Measurements from ENCODE around the gene COA8. TPM values are rescaled to one million over a fixed set of nuclear protein-coding genes. Genes with fewer than 3 reads are reported as not detected.

The COA8 gene
- total and polyA plus RNA-seq, 2 of the 13 experiments (the other 11 are each of a cell fraction or from before 2014, with no cell fraction given) = 10.9 to 25.1 TPM

DNA sequence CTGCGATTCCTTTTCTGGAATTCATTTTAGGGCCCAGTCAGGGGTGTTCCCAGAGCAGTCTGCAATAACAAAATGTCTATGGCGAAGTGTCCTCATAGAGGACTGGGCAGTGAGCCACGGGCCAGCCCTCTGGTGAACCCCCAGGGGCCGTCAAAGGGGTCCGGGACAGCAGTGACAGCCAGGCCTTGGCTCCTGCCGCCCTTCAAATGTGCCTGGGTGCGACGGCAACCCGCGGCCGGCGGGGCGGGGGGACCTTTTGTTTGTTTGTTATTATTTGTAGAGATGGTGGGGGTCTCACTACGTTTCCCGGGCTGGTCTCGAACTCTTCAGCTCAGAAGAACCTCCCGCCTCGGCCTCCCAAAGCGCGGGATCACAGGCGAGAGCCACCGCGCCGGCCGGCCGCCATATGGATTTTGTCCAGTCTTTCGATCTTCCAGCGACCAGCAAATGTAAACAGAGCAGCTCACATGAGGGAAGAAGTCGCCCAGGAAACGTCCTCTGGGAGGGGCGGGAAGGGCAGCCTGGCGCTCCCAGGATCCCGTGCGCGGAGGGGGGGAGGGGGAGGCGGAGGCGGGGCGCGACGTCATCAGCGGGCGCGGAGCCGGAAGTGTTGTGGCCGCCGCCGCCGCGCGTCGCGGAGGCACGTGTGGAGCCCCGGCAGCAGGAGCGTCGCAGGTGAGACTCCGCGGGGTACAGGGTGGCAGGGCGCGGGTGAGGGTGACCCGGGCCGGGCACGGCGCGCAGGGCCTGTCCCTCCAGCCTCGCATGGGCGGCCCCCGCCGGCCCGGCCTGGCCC lies 34.0 kb upstream of the COA8 start, which contains the start of gene TRMT61A (continued):
- TF ChIP-seq, protein P1, sequence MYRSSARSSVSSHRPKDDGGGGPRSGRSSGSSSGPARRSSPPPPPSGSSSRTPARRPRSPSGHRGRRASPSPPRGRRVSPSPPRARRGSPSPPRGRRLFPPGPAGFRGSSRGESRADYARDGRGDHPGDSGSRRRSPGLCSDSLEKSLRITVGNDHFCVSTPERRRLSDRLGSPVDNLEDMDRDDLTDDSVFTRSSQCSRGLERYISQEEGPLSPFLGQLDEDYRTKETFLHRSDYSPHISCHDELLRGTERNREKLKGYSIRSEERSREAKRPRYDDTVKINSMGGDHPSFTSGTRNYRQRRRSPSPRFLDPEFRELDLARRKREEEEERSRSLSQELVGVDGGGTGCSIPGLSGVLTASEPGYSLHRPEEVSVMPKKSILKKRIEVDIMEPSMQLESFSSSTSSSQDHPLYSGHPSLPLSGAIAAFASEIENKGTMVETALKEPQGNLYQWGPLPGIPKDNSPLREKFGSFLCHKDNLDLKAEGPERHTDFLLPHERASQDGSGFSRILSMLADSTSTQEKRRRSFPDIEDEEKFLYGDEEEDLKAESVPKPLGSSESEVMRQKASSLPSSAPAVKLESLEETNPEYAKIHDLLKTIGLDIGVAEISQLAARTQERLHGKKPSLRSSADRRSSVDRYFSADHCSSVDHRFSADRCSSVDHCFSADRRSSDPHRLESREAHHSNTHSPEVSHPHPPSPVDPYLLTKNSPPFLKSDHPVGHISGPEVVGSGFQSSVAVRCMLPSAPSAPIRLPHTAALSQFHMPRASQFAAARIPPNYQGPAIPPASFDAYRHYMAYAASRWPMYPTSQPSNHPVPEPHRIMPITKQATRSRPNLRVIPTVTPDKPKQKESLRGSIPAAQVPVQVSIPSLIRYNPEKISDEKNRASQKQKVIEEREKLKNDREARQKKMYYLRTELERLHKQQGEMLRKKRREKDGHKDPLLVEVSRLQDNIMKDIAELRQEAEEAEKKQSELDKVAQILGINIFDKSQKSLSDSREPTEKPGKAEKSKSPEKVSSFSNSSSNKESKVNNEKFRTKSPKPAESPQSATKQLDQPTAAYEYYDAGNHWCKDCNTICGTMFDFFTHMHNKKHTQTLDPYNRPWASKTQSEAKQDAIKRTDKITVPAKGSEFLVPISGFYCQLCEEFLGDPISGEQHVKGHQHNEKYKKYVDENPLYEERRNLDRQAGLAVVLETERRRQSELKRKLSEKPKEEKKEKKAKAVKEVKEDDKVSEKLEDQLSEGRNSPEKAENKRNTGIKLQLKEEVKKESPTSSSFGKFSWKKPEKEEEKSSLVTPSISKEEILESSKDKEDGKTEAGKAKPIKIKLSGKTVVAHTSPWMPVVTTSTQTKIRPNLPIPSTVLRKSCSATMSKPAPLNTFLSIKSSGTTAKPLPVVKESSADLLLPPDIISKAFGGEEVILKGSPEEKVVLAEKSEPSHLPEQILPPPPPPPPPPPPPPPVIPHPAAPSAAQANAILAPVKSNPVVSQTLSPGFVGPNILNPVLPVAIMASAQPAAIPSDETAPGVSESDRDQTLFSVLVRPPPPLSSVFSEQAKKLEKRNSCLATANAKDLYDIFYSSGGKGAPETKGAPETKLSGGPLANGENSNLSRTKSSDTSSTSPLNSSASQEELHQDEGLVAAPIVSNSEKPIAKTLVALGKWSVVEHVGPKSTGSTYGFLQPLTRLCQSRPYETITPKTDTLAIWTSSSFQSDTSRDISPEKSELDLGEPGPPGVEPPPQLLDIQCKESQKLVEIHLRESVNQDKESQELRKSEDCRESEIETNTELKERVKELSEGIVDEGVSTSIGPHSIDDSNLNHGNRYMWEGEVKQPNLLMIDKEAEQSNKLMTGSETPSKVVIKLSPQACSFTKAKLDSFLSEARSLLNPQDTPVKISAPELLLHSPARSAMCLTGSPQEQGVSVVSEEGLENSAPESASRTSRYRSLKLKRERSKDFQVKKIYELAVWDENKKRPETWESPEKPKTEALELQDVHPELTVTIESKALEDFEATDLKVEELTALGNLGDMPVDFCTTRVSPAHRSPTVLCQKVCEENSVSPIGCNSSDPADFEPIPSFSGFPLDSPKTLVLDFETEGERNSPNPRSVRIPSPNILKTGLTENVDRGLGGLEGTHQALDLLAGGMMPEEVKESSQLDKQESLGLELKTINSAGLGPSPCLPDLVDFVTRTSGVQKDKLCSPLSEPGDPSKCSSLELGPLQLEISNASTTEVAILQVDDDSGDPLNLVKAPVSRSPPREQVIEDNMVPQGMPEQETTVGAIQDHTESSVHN (CRISPR knock-in tag; IDR thresholded peaks at IDR 0.05) = no peak
- TF ChIP-seq ZNF644 (CRISPR knock-in tag; IDR thresholded peaks at IDR 0.05; ENCODE audit: low read depth) = peak; percentile 76
- no peak for TF ChIP-seq NFYC (CRISPR knock-in tag; IDR thresholded peaks at IDR 0.05)
- TF ChIP-seq SRSF9 (IDR thresholded peaks at IDR 0.05; ENCODE audit: borderline replicate concordance, insufficient read depth, low read depth, low read length, poor library complexity, severe bottlenecking) = no peak
- TF ChIP-seq ZNF761 (CRISPR knock-in tag; conservative IDR thresholded peaks at IDR 0.05) = no peak
- TF ChIP-seq HOXD1 (CRISPR knock-in tag; IDR thresholded peaks at IDR 0.05) = 0 out of 2 replicates have a peak, but pooled peaks have one; percentile 27
- TF ChIP-seq ZSCAN21 (CRISPR knock-in tag; IDR thresholded peaks at IDR 0.05; ENCODE audit: borderline replicate concordance) = no peak
- TF ChIP-seq GATAD1 (CRISPR knock-in tag; IDR thresholded peaks at IDR 0.05) = peak; percentile 89
- no peak for TF ChIP-seq CHCHD3 (CRISPR knock-in tag; IDR thresholded peaks at IDR 0.05)
- no peak for TF ChIP-seq ZNF513 (CRISPR knock-in tag; conservative IDR thresholded peaks at IDR 0.05)
- 0 out of 2 replicates have a peak, but pooled peaks have one; percentile 27 for TF ChIP-seq SMAD3 (CRISPR knock-in tag; IDR thresholded peaks at IDR 0.05)
- no peak; the same call in 1 of the 2 replicates for TF ChIP-seq ZNF567 (CRISPR knock-in tag; IDR thresholded peaks at IDR 0.05; ENCODE audit: borderline replicate concordance)
- TF ChIP-seq AKAP8 (CRISPR knock-in tag; IDR thresholded peaks at IDR 0.05) = no peak
- TF ChIP-seq ZNF331 (CRISPR knock-in tag; IDR thresholded peaks at IDR 0.05) = no peak; the same call in 1 of the 2 replicates
- no peak for TF ChIP-seq KDM5A (IDR thresholded peaks at IDR 0.05; ENCODE audit: borderline replicate concordance, low read length)
- no peak for TF ChIP-seq ZNF713 (CRISPR knock-in tag; IDR thresholded peaks at IDR 0.05)
- no peak for TF ChIP-seq STAT5B (CRISPR knock-in tag; IDR thresholded peaks at IDR 0.05)
- 0 out of 2 replicates have a peak, but pooled peaks have one; percentile 40 for TF ChIP-seq RFX3 (CRISPR knock-in tag; IDR thresholded peaks at IDR 0.05)
- TF ChIP-seq RFX1 (IDR thresholded peaks at IDR 0.05) = 0 out of 2 replicates have a peak, but pooled peaks have one; percentile 11

All from HepG2 (cell line).